HepG2 (cell line): Measurements from ENCODE around the gene SLCO4A1. TPM values are rescaled to one million over a fixed set of nuclear protein-coding genes. Genes with fewer than 3 reads are reported as not detected.

Source experiments
- BRD4 ChIP-seq: sonication (generic); formaldehyde crosslinking; IDR thresholded peaks from 2 replicates; pipeline ENCODE4 v1.4.0; 2020; ENCODE audit warnings: missing genetic modification reagents
- GMEB1 ChIP-seq: sonication (generic); formaldehyde crosslinking; IDR thresholded peaks from 2 replicates; pipeline ENCODE4 v1.5.1; 2020; ENCODE audit warnings: missing genetic modification reagents, mild to moderate bottlenecking, borderline replicate concordance
- HNF4G ChIP-seq, 2 experiments: sonication (generic) in 1 of 2; formaldehyde crosslinking in 1 of 2; IDR thresholded peaks; 2 replicates each; pipeline versions ENCODE4 v1.4.0 to v1.6.1; 2011 to 2020; ENCODE audit warnings: borderline replicate concordance in 2 of 2, low read depth in 2 of 2, mild to moderate bottlenecking in 2 of 2, low read length in 1 of 2, missing genetic modification reagents in 1 of 2, moderate library complexity in 1 of 2
- HOMEZ ChIP-seq: IDR thresholded peaks from 2 replicates; pipeline ENCODE4 v1.6.1; 2016; ENCODE audit warnings: low read depth
- MAFG ChIP-seq: sonication (generic); formaldehyde crosslinking; IDR thresholded peaks from 2 replicates; pipeline ENCODE4 v1.5.1; 2020; ENCODE audit warnings: mild to moderate bottlenecking, missing genetic modification reagents
- MTA1 ChIP-seq: sonication (generic); formaldehyde crosslinking; IDR thresholded peaks from 2 replicates; pipeline ENCODE4 v1.4.0; 2020; ENCODE audit warnings: missing genetic modification reagents, mild to moderate bottlenecking, borderline replicate concordance
- NCOR1 ChIP-seq: fragments of 200-600 bp; sonication (generic); IDR thresholded peaks from 2 replicates; pipeline ENCODE4 v1.7.0; 2017; ENCODE audit warnings: antibody characterized with exemption, low read length, borderline replicate concordance
- NR2C2 ChIP-seq: sonication (generic); formaldehyde crosslinking; IDR thresholded peaks from 2 replicates; pipeline ENCODE4 v1.4.0; 2020; ENCODE audit warnings: missing genetic modification reagents, mild to moderate bottlenecking, moderate library complexity, borderline replicate concordance
- NR2F6 ChIP-seq, 2 experiments: IDR thresholded peaks; 2 replicates each; pipeline ENCODE4 v1.6.1; 2016; ENCODE audit warnings: antibody characterized with exemption in 1 of 2, mild to moderate bottlenecking in 1 of 2
- POLR2A ChIP-seq, 2 experiments: IDR thresholded peaks; 2 replicates each; pipeline ENCODE4 v1.6.1; 2011; ENCODE audit warnings: low read depth in 2 of 2, low read length in 2 of 2, mild to moderate bottlenecking in 1 of 2, moderate library complexity in 1 of 2; ENCODE audit not compliant: insufficient read depth in 1 of 2
- SKI ChIP-seq: fragments of 450-650 bp; IDR thresholded peaks from one replicate; pipeline ENCODE4 v1.6.1; 2018; ENCODE audit warnings: mild to moderate bottlenecking; ENCODE audit not compliant: partially characterized antibody
- SOX5 ChIP-seq: IDR thresholded peaks from 2 replicates; pipeline ENCODE4 v1.6.1; 2016; ENCODE audit warnings: borderline replicate concordance
- ZBTB33 ChIP-seq: sonication (generic); formaldehyde crosslinking; IDR thresholded peaks from 2 replicates; pipeline ENCODE4 v1.4.0; 2020; ENCODE audit warnings: missing genetic modification reagents
- ZFP37 ChIP-seq: sonication (generic); formaldehyde crosslinking; IDR thresholded peaks from 2 replicates; pipeline ENCODE4 v1.4.0; 2020; ENCODE audit warnings: missing genetic modification reagents, borderline replicate concordance
- ZNF207 ChIP-seq: fragments of 450-650 bp; IDR thresholded peaks from 2 replicates; pipeline ENCODE4 v1.6.1; 2016; ENCODE audit warnings: antibody characterized with exemption, borderline replicate concordance
- ZNF292 ChIP-seq: sonication (generic); formaldehyde crosslinking; IDR thresholded peaks from 2 replicates; pipeline ENCODE4 v1.8.1; 2022; ENCODE audit warnings: mild to moderate bottlenecking, low read depth, missing genetic modification reagents, borderline replicate concordance
- ZNF576 ChIP-seq: sonication (generic); formaldehyde crosslinking; IDR thresholded peaks from 2 replicates; pipeline ENCODE4 v1.4.0; 2020; ENCODE audit warnings: mild to moderate bottlenecking, missing genetic modification reagents
- ZNF644 ChIP-seq: IDR thresholded peaks from 2 replicates; pipeline ENCODE4 v1.6.1; 2016; ENCODE audit warnings: low read depth
- ZNF720 ChIP-seq: sonication (generic); formaldehyde crosslinking; IDR thresholded peaks from 2 replicates; pipeline ENCODE4 v1.4.0; 2020; ENCODE audit warnings: missing genetic modification reagents
- ZNF83 ChIP-seq: sonication (generic); formaldehyde crosslinking; IDR thresholded peaks from 2 replicates; pipeline ENCODE4 v1.4.0; 2020; ENCODE audit warnings: missing genetic modification reagents, mild to moderate bottlenecking, borderline replicate concordance
- ZSCAN20 ChIP-seq: sonication (generic); formaldehyde crosslinking; IDR thresholded peaks from 2 replicates; pipeline ENCODE4 v1.4.0; 2020; ENCODE audit warnings: missing genetic modification reagents, mild to moderate bottlenecking, borderline replicate concordance
- polyA plus RNA-seq, 8 experiments: library from polyadenylated mRNA; depleted of rRNA in 3 of 8; stranded (reverse) in 7 of 8; unstranded in 1 of 8; fragments of >200 nt; fragmentation: Illumina TruSeq in 4 of 8; extraction: Trizol in 4 of 8; gene quantifications; 2 replicates each; pipeline versions ENCODE4 v1.2.1 to v1.2.3, GENCODE V29; 2011 to 2016; ENCODE audit warnings: low read depth in 4 of 8, missing spikeins in 1 of 8, mixed read lengths in 1 of 8; ENCODE audit not compliant: insufficient read depth in 1 of 8
- total RNA-seq, 5 experiments: library from RNA; depleted of rRNA; stranded (reverse); fragments of >200 nt; fragmentation: Illumina TruSeq; extraction: Trizol; gene quantifications; 2 replicates each; pipeline ENCODE4 v1.2.3, GENCODE V29; 2016; ENCODE audit warnings: low read depth in 1 of 5

The SLCO4A1 gene
- total and polyA plus RNA-seq, 2 of the 13 experiments (the other 11 are each of a cell fraction or from before 2014, with no cell fraction given), result 55.5 to 112 TPM

GRCh38 chr20:62663145-62664018, 21.1 kb downstream of the SLCO4A1 start (continued):
- TF ChIP-seq ZBTB33 (CRISPR knock-in tag), result peak; percentile 89
- no peak for TF ChIP-seq GMEB1 (CRISPR knock-in tag)
- no peak for TF ChIP-seq ZSCAN20
- TF ChIP-seq HNF4G (IDR thresholded peaks at IDR 0.05; ENCODE audit: borderline replicate concordance, low read depth, low read length), result peak; percentile 44; the same call in 1 of the 2 replicates
- peak; percentile 51; the same call in 1 of the 2 replicates for TF ChIP-seq HNF4G (CRISPR knock-in tag; IDR thresholded peaks at IDR 0.05; ENCODE audit: borderline replicate concordance, low read depth)
- TF ChIP-seq ZNF720 (CRISPR knock-in tag), result no peak
- peak in 1 of 2 experiments; percentile 39; a peak in 1 of 4 replicates for TF ChIP-seq POLR2A (IDR thresholded peaks at IDR 0.05; ENCODE audit: insufficient read depth in 1 of 2, low read depth in 2 of 2, low read length in 2 of 2)
- TF ChIP-seq NR2C2 (CRISPR knock-in tag), result 0 out of 2 replicates have a peak, but pooled peaks have one; percentile 38
- TF ChIP-seq BRD4 (CRISPR knock-in tag), result no peak
- TF ChIP-seq NCOR1, result peak; percentile 46; the same call in 1 of the 2 replicates
- TF ChIP-seq ZNF207, result no peak
- 0 out of 2 replicates have a peak, but pooled peaks have one; percentile 26 for TF ChIP-seq MAFG (CRISPR knock-in tag)
- TF ChIP-seq MTA1 (CRISPR knock-in tag), result peak; percentile 85; the same call in 1 of the 2 replicates
- 0 out of 2 replicates have a peak, but pooled peaks have one; percentile 7 for TF ChIP-seq SOX5 (CRISPR knock-in tag)
- no peak for TF ChIP-seq ZFP37
- TF ChIP-seq ZNF644, result no peak
- peak; percentile 66; the same call in 1 of the 2 replicates for TF ChIP-seq ZNF292 (CRISPR knock-in tag)
- TF ChIP-seq NR2F6 (IDR thresholded peaks at IDR 0.05), result 0 out of 2 replicates have a peak, but pooled peaks have one; percentile 19
- TF ChIP-seq NR2F6 (CRISPR knock-in tag; IDR thresholded peaks at IDR 0.05), result peak; percentile 31; the same call in 1 of the 2 replicates
- no peak for TF ChIP-seq HOMEZ (CRISPR knock-in tag)
- no peak for TF ChIP-seq SKI
- peak; percentile 31; the same call in 1 of the 2 replicates for TF ChIP-seq ZNF83 (CRISPR knock-in tag)
- TF ChIP-seq ZNF576, result no peak
